GM12891 (cell line): ENCODE results near the gene STK32B.

ENCODE experiments used
- PAX5 ChIP-seq: IDR thresholded peaks from 2 replicates; pipeline ENCODE4 v1.6.1; 2011; ENCODE audit warnings: low read length, moderate library complexity, mild to moderate bottlenecking; ENCODE audit not compliant: insufficient read depth, severe bottlenecking
- POLR2A ChIP-seq: IDR thresholded peaks from 2 replicates; pipeline ENCODE4 v1.6.1; 2011; ENCODE audit warnings: low read depth, low read length, control low read depth
- POLR2AphosphoS5 ChIP-seq: IDR thresholded peaks from 2 replicates; pipeline ENCODE4 v1.6.1; 2011; ENCODE audit warnings: low read depth, low read length, control low read depth
- SPI1 ChIP-seq: IDR thresholded peaks from 2 replicates; pipeline ENCODE4 v1.6.1; 2011; ENCODE audit warnings: low read depth, low read length, control low read depth
- TAF1 ChIP-seq: IDR thresholded peaks from 2 replicates; pipeline ENCODE4 v1.6.1; 2011; ENCODE audit warnings: low read depth, low read length, control low read depth

GRCh38 chr4:5101571-5101970 is 50.3 kb downstream of the STK32B start:
- TF ChIP-seq POLR2A (no peak), SPI1 (no peak), POLR2AphosphoS5 (no peak), TAF1 (no peak), PAX5 (no peak)
